SK-N-SH treated with all-trans-retinoic acid at 6 μM for 48 hours (cell line): ENCODE measurements around the gene DSCAM.

ENCODE experiments used
- ATAC-seq: fragments of 200-7000 bp; cut with Tn5 transposase; 3 replicates; pipeline ENCODE4 v1.9.1; 2020; ENCODE audit warnings: mild to moderate bottlenecking, moderate library complexity
- ARNTL ChIP-seq: fragments of 450-650 bp; formaldehyde crosslinking; IDR thresholded peaks from 2 replicates; pipeline ENCODE4 v1.5.0; 2020; ENCODE audit warnings: low read depth, mild to moderate bottlenecking, moderate library complexity, borderline replicate concordance
- CSDC2 ChIP-seq: fragments of 250-450 bp; sonication (Bioruptor Pico); IDR thresholded peaks from 2 replicates; pipeline ENCODE4 v1.5.0; 2020; ENCODE audit warnings: mild to moderate bottlenecking, moderate library complexity
- CSRNP3 ChIP-seq: fragments of 250-450 bp; sonication (Bioruptor Pico); IDR thresholded peaks from 2 replicates; pipeline ENCODE4 v1.5.1; 2021; ENCODE audit warnings: mild to moderate bottlenecking, moderate library complexity
- ESRRG ChIP-seq: fragments of 250-450 bp; sonication (Bioruptor Pico); IDR thresholded peaks from 2 replicates; pipeline ENCODE4 v1.6.1; 2021; ENCODE audit warnings: mild to moderate bottlenecking
- GLIS3 ChIP-seq: fragments of 250-450 bp; sonication (Bioruptor Pico); IDR thresholded peaks from 2 replicates; pipeline ENCODE4 v1.5.0; 2020; ENCODE audit warnings: mild to moderate bottlenecking, moderate library complexity
- ISL1 ChIP-seq: fragments of 250-450 bp; sonication (Bioruptor Pico); IDR thresholded peaks from 2 replicates; pipeline ENCODE4 v2.1.2; 2022; ENCODE audit warnings: mild to moderate bottlenecking, moderate library complexity
- OSR1 ChIP-seq: fragments of 250-450 bp; sonication (Bioruptor Pico); IDR thresholded peaks from 2 replicates; pipeline ENCODE4 v1.8.0; 2022; ENCODE audit warnings: moderate library complexity, mild to moderate bottlenecking, inconsistent platforms
- PPARA ChIP-seq: fragments of 250-450 bp; sonication (Bioruptor Pico); IDR thresholded peaks from 2 replicates; pipeline ENCODE4 v1.5.0; 2020; ENCODE audit warnings: mild to moderate bottlenecking, borderline replicate concordance
- RARB ChIP-seq: fragments of 250-450 bp; sonication (Bioruptor Pico); IDR thresholded peaks from 2 replicates; pipeline ENCODE4 v1.8.0; 2021; ENCODE audit warnings: mild to moderate bottlenecking, moderate library complexity
- SNAI2 ChIP-seq: fragments of 250-450 bp; sonication (Bioruptor Pico); IDR thresholded peaks from 2 replicates; pipeline ENCODE4 v1.5.0; 2020; ENCODE audit warnings: mild to moderate bottlenecking, moderate library complexity
- TCF4 ChIP-seq: fragments of 250-450 bp; sonication (Bioruptor Pico); IDR thresholded peaks from 2 replicates; pipeline ENCODE4 v1.8.0; 2021; ENCODE audit warnings: mild to moderate bottlenecking, moderate library complexity, borderline replicate concordance
- TOX ChIP-seq: fragments of 250-450 bp; sonication (Bioruptor Pico); IDR thresholded peaks from 2 replicates; pipeline ENCODE4 v1.8.0; 2021; ENCODE audit warnings: mild to moderate bottlenecking, moderate library complexity, borderline replicate concordance
- TSHZ2 ChIP-seq: fragments of 250-450 bp; sonication (Bioruptor Pico); IDR thresholded peaks from 2 replicates; pipeline ENCODE4 v1.5.0; 2020; ENCODE audit warnings: mild to moderate bottlenecking, moderate library complexity
- ZC3H10 ChIP-seq: fragments of 250-450 bp; sonication (Bioruptor Pico); IDR thresholded peaks from 2 replicates; pipeline ENCODE4 v1.5.1; 2021; ENCODE audit warnings: mild to moderate bottlenecking, moderate library complexity
- ZFP3 ChIP-seq: fragments of 250-450 bp; sonication (Bioruptor Pico); IDR thresholded peaks from 2 replicates; pipeline ENCODE4 v1.5.0; 2020; ENCODE audit warnings: mild to moderate bottlenecking, moderate library complexity
- ZFP30 ChIP-seq: fragments of 450-650 bp; formaldehyde crosslinking; IDR thresholded peaks from 2 replicates; pipeline ENCODE4 v1.5.0; 2022; ENCODE audit warnings: mild to moderate bottlenecking, moderate library complexity
- ZNF565 ChIP-seq: fragments of 450-650 bp; formaldehyde crosslinking; conservative IDR thresholded peaks from 2 replicates; pipeline ENCODE4 v1.5.0; 2020; ENCODE audit warnings: low read depth, mild to moderate bottlenecking, moderate library complexity
- ZNF8 ChIP-seq: fragments of 450-650 bp; formaldehyde crosslinking; IDR thresholded peaks from 2 replicates; pipeline ENCODE4 v1.5.0; 2020; ENCODE audit warnings: mild to moderate bottlenecking, moderate library complexity
- TF ChIP-seq, protein P1 (sequence below): fragments of 250-450 bp; sonication (Bioruptor Pico); IDR thresholded peaks from 2 replicates; pipeline ENCODE4 v1.5.1; 2020; ENCODE audit warnings: low read depth, mild to moderate bottlenecking, moderate library complexity

The DSCAM gene

DNA sequence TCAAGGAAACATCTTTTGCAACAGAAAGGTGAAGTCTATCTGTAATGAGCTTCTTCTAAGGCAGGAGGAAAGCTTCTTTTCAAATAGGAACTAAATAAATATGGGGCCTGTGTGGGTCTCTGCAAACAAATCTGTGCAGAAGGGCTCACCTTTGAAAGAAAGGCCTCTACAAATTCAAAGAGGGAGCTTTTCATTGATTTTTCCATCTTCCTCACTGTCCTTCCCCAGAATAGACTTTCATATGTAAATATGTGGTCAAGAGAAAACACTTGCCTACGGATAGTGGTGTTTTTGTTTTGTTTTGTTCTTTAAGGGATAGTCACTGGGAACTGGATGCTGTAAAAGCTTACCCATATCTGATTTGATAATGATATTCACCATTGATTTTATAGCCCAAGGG lies 223.4 kb downstream of the DSCAM start:
- no peak for ATAC-seq
- TF ChIP-seq ESRRG (CRISPR knock-in tag): no peak

DNA sequence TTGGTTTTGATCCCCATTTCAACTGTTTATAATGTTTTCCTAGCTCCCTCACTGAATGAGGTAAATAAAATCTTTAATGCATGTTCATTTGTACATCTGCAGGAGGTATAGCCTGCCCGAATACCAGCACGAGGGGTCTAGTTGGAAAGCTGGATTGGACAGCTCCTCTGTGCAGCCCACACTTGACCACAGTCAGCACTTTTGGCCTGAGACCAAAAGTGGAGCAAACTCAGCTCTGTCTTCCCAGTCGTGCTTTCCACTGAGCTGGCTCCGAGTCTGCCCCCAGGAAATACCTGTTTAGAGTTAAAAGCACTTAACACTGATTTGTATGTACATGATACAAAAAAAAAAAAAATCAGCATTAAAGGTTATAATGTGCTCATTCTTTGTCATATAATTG lies 224.4 kb downstream of the DSCAM start:
- no peak for ATAC-seq
- TF ChIP-seq OSR1 (CRISPR knock-in tag): no peak
- peak; percentile 40 for TF ChIP-seq ISL1 (CRISPR knock-in tag)
- TF ChIP-seq, protein P1, sequence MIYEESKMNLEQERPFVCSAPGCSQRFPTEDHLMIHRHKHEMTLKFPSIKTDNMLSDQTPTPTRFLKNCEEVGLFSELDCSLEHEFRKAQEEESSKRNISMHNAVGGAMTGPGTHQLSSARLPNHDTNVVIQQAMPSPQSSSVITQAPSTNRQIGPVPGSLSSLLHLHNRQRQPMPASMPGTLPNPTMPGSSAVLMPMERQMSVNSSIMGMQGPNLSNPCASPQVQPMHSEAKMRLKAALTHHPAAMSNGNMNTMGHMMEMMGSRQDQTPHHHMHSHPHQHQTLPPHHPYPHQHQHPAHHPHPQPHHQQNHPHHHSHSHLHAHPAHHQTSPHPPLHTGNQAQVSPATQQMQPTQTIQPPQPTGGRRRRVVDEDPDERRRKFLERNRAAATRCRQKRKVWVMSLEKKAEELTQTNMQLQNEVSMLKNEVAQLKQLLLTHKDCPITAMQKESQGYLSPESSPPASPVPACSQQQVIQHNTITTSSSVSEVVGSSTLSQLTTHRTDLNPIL: no peak

- no peak for ATAC-seq
- TF ChIP-seq TSHZ2 (no peak), TCF4 (CRISPR knock-in tag) (0 out of 2 replicates have a peak, but pooled peaks have one; percentile 11)
- TF ChIP-seq, all 23 proteins: peak for 1
These were observed 226.4 kb downstream of the DSCAM start for GRCh38 chr21:40620386-40621145.

GRCh38 chr21:40618191-40618973 lies 228.6 kb downstream of the DSCAM start:
- ATAC-seq: no peak
- TF ChIP-seq CSRNP3 (no peak), ZC3H10 (CRISPR knock-in tag) (no peak), ZNF565 (CRISPR knock-in tag) (no peak), RARB (no peak), TOX (CRISPR knock-in tag) (no peak)

- no peak for ATAC-seq
- TF ChIP-seq CSDC2 (CRISPR knock-in tag): no peak
- TF ChIP-seq SNAI2: no peak
- no peak for TF ChIP-seq ZNF565 (CRISPR knock-in tag)
These were observed 230.6 kb downstream of the DSCAM start for GRCh38 chr21:40616377-40616704.

- ATAC-seq: no peak
- TF ChIP-seq CSDC2 (CRISPR knock-in tag) (no peak), ZFP3 (CRISPR knock-in tag) (no peak), PPARA (CRISPR knock-in tag) (no peak), ARNTL (CRISPR knock-in tag) (no peak), CSRNP3 (no peak), GLIS3 (CRISPR knock-in tag) (no peak), ZFP30 (CRISPR knock-in tag) (no peak), ZNF8 (CRISPR knock-in tag) (no peak), TOX (CRISPR knock-in tag) (no peak), ZC3H10 (CRISPR knock-in tag) (no peak), ESRRG (CRISPR knock-in tag) (no peak), TSHZ2 (no peak)
These were observed 231.2 kb downstream of the DSCAM start for GRCh38 chr21:40615505-40616376.
